ENCODE results near the gene LRRC4C.

LRRC4C gene

DNA sequence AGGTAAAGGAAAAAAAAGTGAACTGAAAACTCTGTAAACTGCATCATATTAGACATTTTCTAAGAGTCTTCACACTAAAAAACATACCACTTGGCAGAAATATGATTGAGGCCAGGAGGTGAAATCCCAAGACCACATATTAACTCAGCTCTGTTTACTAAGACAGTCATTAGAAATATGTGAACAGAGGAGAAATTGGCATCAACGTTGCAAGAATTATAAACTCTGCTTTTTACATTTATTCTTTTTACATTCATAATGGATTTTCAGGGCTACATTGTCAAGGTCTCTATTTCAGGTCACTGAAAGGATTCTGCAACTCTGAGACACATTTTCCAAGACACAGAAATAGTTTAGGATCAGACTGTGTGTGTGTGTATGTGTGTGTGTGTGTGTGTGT is 1364.0 kb downstream of the LRRC4C start:
- FAIRE-seq (no peak), DNase-seq (ENCODE audit: insufficient read length, low spot score) (no peak)

DNA sequence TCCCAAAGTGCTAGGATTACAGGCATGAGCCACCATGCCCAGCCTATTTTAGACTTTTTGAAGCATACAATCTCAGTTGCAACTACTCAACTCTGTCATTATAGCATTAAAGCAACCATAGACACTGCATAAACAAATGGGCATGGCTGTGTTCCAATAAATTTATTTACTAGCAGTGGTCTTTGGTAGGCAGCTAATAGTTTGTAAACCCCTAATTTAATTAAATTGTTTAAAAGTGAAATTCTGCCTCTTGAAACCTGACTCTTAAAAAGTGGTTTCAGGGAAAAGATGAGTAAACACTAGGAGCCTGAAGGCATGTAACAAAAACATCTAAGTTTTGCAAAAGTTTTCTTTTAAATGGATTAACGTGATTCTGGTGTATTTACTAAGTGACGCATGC is 1364.5 kb downstream of the LRRC4C start:
- no peak for FAIRE-seq

DNA sequence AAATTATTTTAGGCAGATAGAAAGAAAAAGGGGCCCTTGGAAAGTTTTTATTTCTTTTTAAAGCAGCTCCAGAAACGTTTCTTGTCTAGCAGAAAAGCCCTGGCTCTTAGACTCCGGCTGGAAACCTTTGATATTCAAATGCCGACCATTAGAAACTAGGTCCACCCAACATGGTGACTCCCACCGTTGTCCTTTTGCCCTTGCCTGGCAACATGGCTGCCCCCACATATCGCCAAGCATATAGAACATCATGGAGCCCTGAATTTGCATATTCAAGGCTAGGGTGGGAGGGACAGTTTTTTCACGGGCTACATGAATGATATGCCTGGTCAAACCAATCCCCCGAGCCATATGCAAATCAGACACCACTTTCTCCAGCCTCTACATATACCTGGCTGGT is 1379.0 kb downstream of the LRRC4C start:
- FAIRE-seq: no peak

More for the DNA sequence above, 1364.5 kb downstream of the LRRC4C start:
- no peak for DNase-seq (ENCODE audit: insufficient read length, low spot score)

More for the DNA sequence above, 1379.0 kb downstream of the LRRC4C start:
- no peak for DNase-seq (ENCODE audit: insufficient read length, low spot score)

All from GM19239 (cell line).